ENCODE results near the gene BTBD16. TPM values are rescaled to one million over a fixed set of nuclear protein-coding genes. Genes with fewer than 3 reads are reported as not detected.

BTBD16 gene
- total RNA-seq, 1 experiment from 2014 or later: not detected

DNA sequence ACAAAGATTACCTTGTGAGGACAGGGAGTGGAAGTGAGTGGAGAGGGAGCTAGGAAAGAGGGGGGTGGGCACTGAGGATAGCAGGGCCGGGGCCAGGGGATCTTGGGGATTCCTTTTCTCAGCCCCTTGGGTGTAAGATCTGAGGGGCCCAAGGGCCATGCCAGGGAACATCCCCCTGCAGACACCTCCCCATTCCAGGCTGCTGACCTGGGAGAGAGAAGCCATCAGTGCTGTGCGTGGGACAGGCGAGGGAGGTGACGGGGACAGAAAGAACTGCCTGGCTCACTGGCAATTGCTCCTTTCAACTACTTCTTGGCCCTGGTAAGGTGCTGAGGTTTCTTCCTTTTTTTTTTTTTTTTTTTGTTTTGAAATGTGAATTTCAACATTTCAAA is 12.0 kb upstream of the BTBD16 start:
- peak; percentile 34 for ATAC-seq
- Mint-ChIP-seq H3K4me1 (peaks cover 8% of the 10 kb centered on the region), H3K27ac (peak overlapping the region; percentile 60; the same call in 1 of the 2 replicates), H3K9me3 (peaks cover 21% of the 10 kb centered on the region), H3K27me3 (ENCODE audit: low read depth) (no peaks in the 10 kb centered on the region; the same call in 1 of the 2 replicates), H3K4me3 (no peak overlapping the region), H3K36me3 (peaks cover 27% of the 10 kb centered on the region)
- ChIA-PET POLR2A (interaction anchor here (0.7 to 0.9 kb wide), 2 partner anchors 87 to 200 kb away, joined by 3 to 6 read pairs; no protein-coding TSS in a partner anchor), CTCF (interaction anchor here (0.9 to 4.9 kb wide), 7 partner anchors 11 to 207 kb away, joined by 4 to 66 read pairs (median 5); partner anchors contain the start of gene BTBD16)
- TF ChIP-seq, protein P1, sequence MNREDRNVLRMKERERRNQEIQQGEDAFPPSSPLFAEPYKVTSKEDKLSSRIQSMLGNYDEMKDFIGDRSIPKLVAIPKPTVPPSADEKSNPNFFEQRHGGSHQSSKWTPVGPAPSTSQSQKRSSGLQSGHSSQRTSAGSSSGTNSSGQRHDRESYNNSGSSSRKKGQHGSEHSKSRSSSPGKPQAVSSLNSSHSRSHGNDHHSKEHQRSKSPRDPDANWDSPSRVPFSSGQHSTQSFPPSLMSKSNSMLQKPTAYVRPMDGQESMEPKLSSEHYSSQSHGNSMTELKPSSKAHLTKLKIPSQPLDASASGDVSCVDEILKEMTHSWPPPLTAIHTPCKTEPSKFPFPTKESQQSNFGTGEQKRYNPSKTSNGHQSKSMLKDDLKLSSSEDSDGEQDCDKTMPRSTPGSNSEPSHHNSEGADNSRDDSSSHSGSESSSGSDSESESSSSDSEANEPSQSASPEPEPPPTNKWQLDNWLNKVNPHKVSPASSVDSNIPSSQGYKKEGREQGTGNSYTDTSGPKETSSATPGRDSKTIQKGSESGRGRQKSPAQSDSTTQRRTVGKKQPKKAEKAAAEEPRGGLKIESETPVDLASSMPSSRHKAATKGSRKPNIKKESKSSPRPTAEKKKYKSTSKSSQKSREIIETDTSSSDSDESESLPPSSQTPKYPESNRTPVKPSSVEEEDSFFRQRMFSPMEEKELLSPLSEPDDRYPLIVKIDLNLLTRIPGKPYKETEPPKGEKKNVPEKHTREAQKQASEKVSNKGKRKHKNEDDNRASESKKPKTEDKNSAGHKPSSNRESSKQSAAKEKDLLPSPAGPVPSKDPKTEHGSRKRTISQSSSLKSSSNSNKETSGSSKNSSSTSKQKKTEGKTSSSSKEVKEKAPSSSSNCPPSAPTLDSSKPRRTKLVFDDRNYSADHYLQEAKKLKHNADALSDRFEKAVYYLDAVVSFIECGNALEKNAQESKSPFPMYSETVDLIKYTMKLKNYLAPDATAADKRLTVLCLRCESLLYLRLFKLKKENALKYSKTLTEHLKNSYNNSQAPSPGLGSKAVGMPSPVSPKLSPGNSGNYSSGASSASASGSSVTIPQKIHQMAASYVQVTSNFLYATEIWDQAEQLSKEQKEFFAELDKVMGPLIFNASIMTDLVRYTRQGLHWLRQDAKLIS (CRISPR knock-in tag; IDR thresholded peaks at IDR 0.05; ENCODE audit: borderline replicate concordance): no peak
- TF ChIP-seq, protein P2, sequence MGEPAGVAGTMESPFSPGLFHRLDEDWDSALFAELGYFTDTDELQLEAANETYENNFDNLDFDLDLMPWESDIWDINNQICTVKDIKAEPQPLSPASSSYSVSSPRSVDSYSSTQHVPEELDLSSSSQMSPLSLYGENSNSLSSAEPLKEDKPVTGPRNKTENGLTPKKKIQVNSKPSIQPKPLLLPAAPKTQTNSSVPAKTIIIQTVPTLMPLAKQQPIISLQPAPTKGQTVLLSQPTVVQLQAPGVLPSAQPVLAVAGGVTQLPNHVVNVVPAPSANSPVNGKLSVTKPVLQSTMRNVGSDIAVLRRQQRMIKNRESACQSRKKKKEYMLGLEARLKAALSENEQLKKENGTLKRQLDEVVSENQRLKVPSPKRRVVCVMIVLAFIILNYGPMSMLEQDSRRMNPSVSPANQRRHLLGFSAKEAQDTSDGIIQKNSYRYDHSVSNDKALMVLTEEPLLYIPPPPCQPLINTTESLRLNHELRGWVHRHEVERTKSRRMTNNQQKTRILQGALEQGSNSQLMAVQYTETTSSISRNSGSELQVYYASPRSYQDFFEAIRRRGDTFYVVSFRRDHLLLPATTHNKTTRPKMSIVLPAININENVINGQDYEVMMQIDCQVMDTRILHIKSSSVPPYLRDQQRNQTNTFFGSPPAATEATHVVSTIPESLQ (CRISPR knock-in tag; IDR thresholded peaks at IDR 0.05): no peak
- no peak for TF ChIP-seq EMX1 (CRISPR knock-in tag; IDR thresholded peaks at IDR 0.05)
- no peak for TF ChIP-seq TP53 (CRISPR knock-in tag; IDR thresholded peaks at IDR 0.05)
- TF ChIP-seq, protein P3, sequence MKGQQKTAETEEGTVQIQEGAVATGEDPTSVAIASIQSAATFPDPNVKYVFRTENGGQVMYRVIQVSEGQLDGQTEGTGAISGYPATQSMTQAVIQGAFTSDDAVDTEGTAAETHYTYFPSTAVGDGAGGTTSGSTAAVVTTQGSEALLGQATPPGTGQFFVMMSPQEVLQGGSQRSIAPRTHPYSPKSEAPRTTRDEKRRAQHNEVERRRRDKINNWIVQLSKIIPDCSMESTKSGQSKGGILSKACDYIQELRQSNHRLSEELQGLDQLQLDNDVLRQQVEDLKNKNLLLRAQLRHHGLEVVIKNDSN (CRISPR knock-in tag; IDR thresholded peaks at IDR 0.05): no peak
- TF ChIP-seq JAZF1 (CRISPR knock-in tag; IDR thresholded peaks at IDR 0.05): no peak
- TF ChIP-seq, protein P4, sequence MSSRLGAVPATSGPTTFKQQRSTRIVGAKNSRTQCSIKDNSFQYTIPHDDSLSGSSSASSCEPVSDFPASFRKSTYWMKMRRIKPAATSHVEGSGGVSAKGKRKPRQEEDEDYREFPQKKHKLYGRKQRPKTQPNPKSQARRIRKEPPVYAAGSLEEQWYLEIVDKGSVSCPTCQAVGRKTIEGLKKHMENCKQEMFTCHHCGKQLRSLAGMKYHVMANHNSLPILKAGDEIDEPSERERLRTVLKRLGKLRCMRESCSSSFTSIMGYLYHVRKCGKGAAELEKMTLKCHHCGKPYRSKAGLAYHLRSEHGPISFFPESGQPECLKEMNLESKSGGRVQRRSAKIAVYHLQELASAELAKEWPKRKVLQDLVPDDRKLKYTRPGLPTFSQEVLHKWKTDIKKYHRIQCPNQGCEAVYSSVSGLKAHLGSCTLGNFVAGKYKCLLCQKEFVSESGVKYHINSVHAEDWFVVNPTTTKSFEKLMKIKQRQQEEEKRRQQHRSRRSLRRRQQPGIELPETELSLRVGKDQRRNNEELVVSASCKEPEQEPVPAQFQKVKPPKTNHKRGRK (CRISPR knock-in tag; IDR thresholded peaks at IDR 0.05; ENCODE audit: borderline replicate concordance): no peak
- TF ChIP-seq, protein P5, sequence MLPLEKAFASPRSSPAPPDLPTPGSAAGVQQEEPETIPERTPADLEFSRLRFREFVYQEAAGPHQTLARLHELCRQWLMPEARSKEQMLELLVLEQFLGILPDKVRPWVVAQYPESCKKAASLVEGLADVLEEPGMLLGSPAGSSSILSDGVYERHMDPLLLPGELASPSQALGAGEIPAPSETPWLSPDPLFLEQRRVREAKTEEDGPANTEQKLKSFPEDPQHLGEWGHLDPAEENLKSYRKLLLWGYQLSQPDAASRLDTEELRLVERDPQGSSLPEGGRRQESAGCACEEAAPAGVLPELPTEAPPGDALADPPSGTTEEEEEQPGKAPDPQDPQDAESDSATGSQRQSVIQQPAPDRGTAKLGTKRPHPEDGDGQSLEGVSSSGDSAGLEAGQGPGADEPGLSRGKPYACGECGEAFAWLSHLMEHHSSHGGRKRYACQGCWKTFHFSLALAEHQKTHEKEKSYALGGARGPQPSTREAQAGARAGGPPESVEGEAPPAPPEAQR (CRISPR knock-in tag; IDR thresholded peaks at IDR 0.05): no peak
- TF ChIP-seq OVOL2 (CRISPR knock-in tag; IDR thresholded peaks at IDR 0.05; ENCODE audit: borderline replicate concordance): no peak
- TF ChIP-seq ZNF121 (CRISPR knock-in tag; IDR thresholded peaks at IDR 0.05): no peak
- TF ChIP-seq ZNF423 (CRISPR knock-in tag; IDR thresholded peaks at IDR 0.05): no peak
- DNase-seq (ENCODE audit: low spot score): no peak

DNA sequence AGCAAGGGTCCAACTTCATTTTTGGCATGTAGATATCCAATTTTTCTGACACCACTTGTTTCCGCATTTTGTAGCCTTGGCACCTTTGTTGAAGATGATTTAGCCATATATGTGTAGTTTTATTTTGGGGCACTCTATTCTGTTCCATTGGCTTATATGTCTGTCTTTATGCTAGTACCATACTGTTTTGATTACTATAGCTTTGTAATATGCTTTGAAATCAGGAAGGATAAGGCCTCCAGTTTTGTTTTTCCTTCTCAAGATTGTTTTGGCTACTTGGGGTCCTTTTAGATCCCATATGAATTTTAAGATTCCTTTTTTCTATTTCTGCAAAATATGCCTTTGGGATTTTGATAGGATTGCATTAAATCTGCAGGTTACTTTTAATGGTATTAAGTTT is 9.5 kb upstream of the BTBD16 start:
- ChIA-PET POLR2A (no interaction called here), CTCF (interaction anchor here (1.0 kb wide), 1 partner anchor 9 kb away, joined by 5 read pairs; the partner anchor contains the start of gene BTBD16)
- TF ChIP-seq, protein P6, sequence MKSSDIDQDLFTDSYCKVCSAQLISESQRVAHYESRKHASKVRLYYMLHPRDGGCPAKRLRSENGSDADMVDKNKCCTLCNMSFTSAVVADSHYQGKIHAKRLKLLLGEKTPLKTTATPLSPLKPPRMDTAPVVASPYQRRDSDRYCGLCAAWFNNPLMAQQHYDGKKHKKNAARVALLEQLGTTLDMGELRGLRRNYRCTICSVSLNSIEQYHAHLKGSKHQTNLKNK (CRISPR knock-in tag; IDR thresholded peaks at IDR 0.05): no peak
- TF ChIP-seq ATF1 (CRISPR knock-in tag; IDR thresholded peaks at IDR 0.05): no peak
- no peak for TF ChIP-seq NR2C2 (CRISPR knock-in tag; IDR thresholded peaks at IDR 0.05)
- TF ChIP-seq, protein P7, sequence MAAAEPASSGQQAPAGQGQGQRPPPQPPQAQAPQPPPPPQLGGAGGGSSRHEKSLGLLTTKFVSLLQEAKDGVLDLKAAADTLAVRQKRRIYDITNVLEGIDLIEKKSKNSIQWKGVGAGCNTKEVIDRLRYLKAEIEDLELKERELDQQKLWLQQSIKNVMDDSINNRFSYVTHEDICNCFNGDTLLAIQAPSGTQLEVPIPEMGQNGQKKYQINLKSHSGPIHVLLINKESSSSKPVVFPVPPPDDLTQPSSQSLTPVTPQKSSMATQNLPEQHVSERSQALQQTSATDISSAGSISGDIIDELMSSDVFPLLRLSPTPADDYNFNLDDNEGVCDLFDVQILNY (CRISPR knock-in tag; IDR thresholded peaks at IDR 0.05): no peak
- TF ChIP-seq GTF2I (CRISPR knock-in tag; conservative IDR thresholded peaks at IDR 0.05): peak; percentile 89

More for the DNA sequence above, 9.5 kb upstream of the BTBD16 start:
- Mint-ChIP-seq H3K4me3 (no peak overlapping the region), H3K27me3 (ENCODE audit: low read depth) (no peaks in the 10 kb centered on the region; the same call in 1 of the 2 replicates), H3K9me3 (peaks cover 21% of the 10 kb centered on the region), H3K27ac (no peak overlapping the region), H3K36me3 (peaks cover 27% of the 10 kb centered on the region), H3K4me1 (peaks cover 13% of the 10 kb centered on the region)
- DNase-seq (ENCODE audit: low spot score) (no peak), ATAC-seq (no peak)
